SK-N-SH treated with all-trans-retinoic acid at 6 μM for 48 hours (cell line): ENCODE results near the gene FAM20C.

Experiments
- ATAC-seq: fragments of 200-7000 bp; cut with Tn5 transposase; 3 replicates; pipeline ENCODE4 v1.9.1; 2020; ENCODE audit warnings: mild to moderate bottlenecking, moderate library complexity
- ARNTL ChIP-seq: fragments of 450-650 bp; formaldehyde crosslinking; IDR thresholded peaks from 2 replicates; pipeline ENCODE4 v1.5.0; 2020; ENCODE audit warnings: low read depth, mild to moderate bottlenecking, moderate library complexity, borderline replicate concordance
- BACH2 ChIP-seq: fragments of 250-450 bp; sonication (Bioruptor Pico); IDR thresholded peaks from 2 replicates; pipeline ENCODE4 v1.9.0; 2021; ENCODE audit warnings: mild to moderate bottlenecking, borderline replicate concordance
- CREB5 ChIP-seq: fragments of 250-450 bp; sonication (Bioruptor Pico); IDR thresholded peaks from 2 replicates; pipeline ENCODE4 v1.5.1; 2020; ENCODE audit warnings: low read depth, mild to moderate bottlenecking, moderate library complexity
- CSDC2 ChIP-seq: fragments of 250-450 bp; sonication (Bioruptor Pico); IDR thresholded peaks from 2 replicates; pipeline ENCODE4 v1.5.0; 2020; ENCODE audit warnings: mild to moderate bottlenecking, moderate library complexity
- ESRRG ChIP-seq: fragments of 250-450 bp; sonication (Bioruptor Pico); IDR thresholded peaks from 2 replicates; pipeline ENCODE4 v1.6.1; 2021; ENCODE audit warnings: mild to moderate bottlenecking
- GLIS3 ChIP-seq: fragments of 250-450 bp; sonication (Bioruptor Pico); IDR thresholded peaks from 2 replicates; pipeline ENCODE4 v1.5.0; 2020; ENCODE audit warnings: mild to moderate bottlenecking, moderate library complexity
- ISL1 ChIP-seq: fragments of 250-450 bp; sonication (Bioruptor Pico); IDR thresholded peaks from 2 replicates; pipeline ENCODE4 v2.1.2; 2022; ENCODE audit warnings: mild to moderate bottlenecking, moderate library complexity
- OSR1 ChIP-seq: fragments of 250-450 bp; sonication (Bioruptor Pico); IDR thresholded peaks from 2 replicates; pipeline ENCODE4 v1.8.0; 2022; ENCODE audit warnings: moderate library complexity, mild to moderate bottlenecking, inconsistent platforms
- PATZ1 ChIP-seq: fragments of 250-450 bp; sonication (Bioruptor Pico); IDR thresholded peaks from 2 replicates; pipeline ENCODE4 v1.8.0; 2020; ENCODE audit warnings: mild to moderate bottlenecking, moderate library complexity, borderline replicate concordance
- POU6F1 ChIP-seq: fragments of 250-450 bp; sonication (Bioruptor Pico); IDR thresholded peaks from 2 replicates; pipeline ENCODE4 v1.8.0; 2021; ENCODE audit warnings: low read depth, mild to moderate bottlenecking, moderate library complexity, borderline replicate concordance
- RARB ChIP-seq: fragments of 250-450 bp; sonication (Bioruptor Pico); IDR thresholded peaks from 2 replicates; pipeline ENCODE4 v1.8.0; 2021; ENCODE audit warnings: mild to moderate bottlenecking, moderate library complexity
- SNAI2 ChIP-seq: fragments of 250-450 bp; sonication (Bioruptor Pico); IDR thresholded peaks from 2 replicates; pipeline ENCODE4 v1.5.0; 2020; ENCODE audit warnings: mild to moderate bottlenecking, moderate library complexity
- TCF4 ChIP-seq: fragments of 250-450 bp; sonication (Bioruptor Pico); IDR thresholded peaks from 2 replicates; pipeline ENCODE4 v1.8.0; 2021; ENCODE audit warnings: mild to moderate bottlenecking, moderate library complexity, borderline replicate concordance
- TSHZ2 ChIP-seq: fragments of 250-450 bp; sonication (Bioruptor Pico); IDR thresholded peaks from 2 replicates; pipeline ENCODE4 v1.5.0; 2020; ENCODE audit warnings: mild to moderate bottlenecking, moderate library complexity
- ZC3H10 ChIP-seq: fragments of 250-450 bp; sonication (Bioruptor Pico); IDR thresholded peaks from 2 replicates; pipeline ENCODE4 v1.5.1; 2021; ENCODE audit warnings: mild to moderate bottlenecking, moderate library complexity
- ZFP3 ChIP-seq: fragments of 250-450 bp; sonication (Bioruptor Pico); IDR thresholded peaks from 2 replicates; pipeline ENCODE4 v1.5.0; 2020; ENCODE audit warnings: mild to moderate bottlenecking, moderate library complexity
- ZFP30 ChIP-seq: fragments of 450-650 bp; formaldehyde crosslinking; IDR thresholded peaks from 2 replicates; pipeline ENCODE4 v1.5.0; 2022; ENCODE audit warnings: mild to moderate bottlenecking, moderate library complexity
- ZNF565 ChIP-seq: fragments of 450-650 bp; formaldehyde crosslinking; conservative IDR thresholded peaks from 2 replicates; pipeline ENCODE4 v1.5.0; 2020; ENCODE audit warnings: low read depth, mild to moderate bottlenecking, moderate library complexity
- ZNF70 ChIP-seq: fragments of 450-650 bp; formaldehyde crosslinking; IDR thresholded peaks from 2 replicates; pipeline ENCODE4 v1.5.0; 2020; ENCODE audit warnings: mild to moderate bottlenecking, moderate library complexity
- ZNF8 ChIP-seq: fragments of 450-650 bp; formaldehyde crosslinking; IDR thresholded peaks from 2 replicates; pipeline ENCODE4 v1.5.0; 2020; ENCODE audit warnings: mild to moderate bottlenecking, moderate library complexity
- TF ChIP-seq, protein P1 (sequence below): fragments of 250-450 bp; sonication (Bioruptor Pico); IDR thresholded peaks from 2 replicates; pipeline ENCODE4 v1.5.1; 2021; ENCODE audit warnings: mild to moderate bottlenecking, moderate library complexity

FAM20C gene

GRCh38 chr7:190196-190595 lies 2.2 kb upstream of the FAM20C start:
- no peak for TF ChIP-seq RARB
- TF ChIP-seq ARNTL, result no peak
- no peak for TF ChIP-seq CSDC2 (CRISPR knock-in tag)
- no peak for TF ChIP-seq ZFP3 (CRISPR knock-in tag)
- TF ChIP-seq ZNF8 (CRISPR knock-in tag), result no peak
- no peak for TF ChIP-seq POU6F1 (CRISPR knock-in tag)
- TF ChIP-seq, protein P1, sequence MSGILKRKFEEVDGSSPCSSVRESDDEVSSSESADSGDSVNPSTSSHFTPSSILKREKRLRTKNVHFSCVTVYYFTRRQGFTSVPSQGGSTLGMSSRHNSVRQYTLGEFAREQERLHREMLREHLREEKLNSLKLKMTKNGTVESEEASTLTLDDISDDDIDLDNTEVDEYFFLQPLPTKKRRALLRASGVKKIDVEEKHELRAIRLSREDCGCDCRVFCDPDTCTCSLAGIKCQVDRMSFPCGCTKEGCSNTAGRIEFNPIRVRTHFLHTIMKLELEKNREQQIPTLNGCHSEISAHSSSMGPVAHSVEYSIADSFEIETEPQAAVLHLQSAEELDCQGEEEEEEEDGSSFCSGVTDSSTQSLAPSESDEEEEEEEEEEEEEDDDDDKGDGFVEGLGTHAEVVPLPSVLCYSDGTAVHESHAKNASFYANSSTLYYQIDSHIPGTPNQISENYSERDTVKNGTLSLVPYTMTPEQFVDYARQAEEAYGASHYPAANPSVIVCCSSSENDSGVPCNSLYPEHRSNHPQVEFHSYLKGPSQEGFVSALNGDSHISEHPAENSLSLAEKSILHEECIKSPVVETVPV (CRISPR knock-in tag), result no peak
- TF ChIP-seq ZFP30 (CRISPR knock-in tag), result no peak
- TF ChIP-seq ZNF565 (CRISPR knock-in tag), result no peak
- TF ChIP-seq CREB5 (CRISPR knock-in tag), result no peak
- TF ChIP-seq SNAI2 (CRISPR knock-in tag), result no peak
- TF ChIP-seq ZC3H10 (CRISPR knock-in tag), result no peak
- TF ChIP-seq PATZ1 (CRISPR knock-in tag), result no peak
- no peak for TF ChIP-seq GLIS3
- TF ChIP-seq TCF4 (CRISPR knock-in tag), result no peak
- no peak for TF ChIP-seq TSHZ2 (CRISPR knock-in tag)
- TF ChIP-seq ZNF70 (CRISPR knock-in tag), result no peak
- no peak for TF ChIP-seq ESRRG (CRISPR knock-in tag)
- no peak for TF ChIP-seq ISL1 (CRISPR knock-in tag)
- TF ChIP-seq OSR1, result no peak
- TF ChIP-seq, all 23 proteins: peak for 0
- ATAC-seq, result no peak

DNA sequence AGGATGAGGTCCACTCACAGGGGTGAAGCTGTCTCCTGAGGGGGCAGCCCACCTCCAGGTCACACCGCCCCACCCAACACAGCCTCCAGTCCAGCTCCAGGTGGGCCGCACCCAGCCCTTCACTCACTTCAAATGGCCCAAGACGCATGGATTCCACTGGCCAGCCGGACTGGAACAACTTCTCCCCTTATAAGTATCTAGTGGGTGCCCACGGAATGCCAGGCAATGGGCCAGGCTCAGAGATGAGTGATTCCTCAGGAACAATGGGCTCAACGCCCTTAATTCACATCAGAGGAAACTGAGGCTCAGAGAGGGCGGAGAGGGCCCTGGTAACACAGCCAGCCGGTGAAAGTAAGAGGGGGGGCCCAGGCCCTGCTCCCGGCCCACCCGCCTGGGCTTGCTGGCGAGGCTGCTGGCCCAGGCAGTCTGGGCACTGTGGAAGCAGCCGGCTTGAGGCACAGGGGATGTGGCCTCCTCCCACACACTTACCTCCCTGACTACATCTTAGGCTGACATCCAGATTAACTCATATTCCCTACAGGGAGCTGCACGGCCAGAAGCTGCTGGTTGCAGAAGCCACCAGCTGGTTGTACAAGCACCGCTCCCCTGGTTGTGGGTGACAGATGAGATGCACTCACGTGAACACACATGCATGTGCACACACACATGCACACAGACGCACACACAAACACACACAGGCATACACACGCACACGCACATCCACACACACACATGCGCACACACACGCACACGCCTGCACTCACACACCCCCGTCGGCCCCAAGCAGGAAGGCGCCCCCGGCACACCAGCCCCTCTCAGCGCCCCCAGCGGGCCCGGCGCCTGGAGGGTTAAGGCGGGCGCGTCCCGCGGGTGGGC lies 1.0 kb upstream of the FAM20C start:
- TF ChIP-seq TCF4 (CRISPR knock-in tag), result no peak
- TF ChIP-seq POU6F1 (CRISPR knock-in tag), result no peak
- no peak for TF ChIP-seq SNAI2 (CRISPR knock-in tag)
- TF ChIP-seq, protein P1 (CRISPR knock-in tag), result no peak
- TF ChIP-seq ISL1 (CRISPR knock-in tag), result no peak
- no peak for TF ChIP-seq ESRRG (CRISPR knock-in tag)
- TF ChIP-seq CSDC2 (CRISPR knock-in tag), result no peak
- TF ChIP-seq ZFP3 (CRISPR knock-in tag), result no peak
- TF ChIP-seq BACH2, result no peak
- TF ChIP-seq ZC3H10 (CRISPR knock-in tag), result no peak
- ATAC-seq, result peak; percentile 14; the same call in 2 of the 3 replicates
